PC-9 (cell line): ENCODE results near the gene KRT3.

Source experiments
- CTCF ChIP-seq: fragments of 200-600 bp; sonication (generic); conservative IDR thresholded peaks from 2 replicates; pipeline ENCODE4 v1.6.1; 2017; ENCODE audit warnings: mixed run types, antibody characterized with exemption, mild to moderate bottlenecking, moderate library complexity
- EZH2 ChIP-seq: fragments of 200-600 bp; sonication (generic); IDR thresholded peaks from 2 replicates; pipeline ENCODE4 v1.8.0; 2017; ENCODE audit warnings: antibody characterized with exemption, low read depth

- no peak for TF ChIP-seq CTCF
- TF ChIP-seq EZH2: no peak
Measured at GRCh38 chr12:52778833-52779232, 17.1 kb downstream of the KRT3 start.
